ENCODE data around the gene SBF1. TPM values are rescaled to one million over a fixed set of nuclear protein-coding genes. Genes with fewer than 3 reads are reported as not detected.
A peak's percentile ranks its signal among the peaks of the same experiment; 100 is the strongest.
"Not testable (repeated sequence)": the region's sequence is repeated elsewhere in the genome, so short reads cannot be mapped to it uniquely, and the experiment has no call there.

The SBF1 gene
- total and polyA plus RNA-seq, 9 donors, result 1.9 to 86.0 (median 58.7) TPM

- WGBS, 3 donors, result 87 to 91% (median 91%) methylated on average over 37 of the region's 37 CpGs
- intact Hi-C loops (cut with DNase I), result no loop called here
- Histone ChIP-seq H3K27ac (no peak overlapping the region), H3K9me3 (no peaks in the 10 kb centered on the region), H3K4me3 (no peak overlapping the region), H3K36me3 (no peaks in the 10 kb centered on the region), H3K27me3 (no peaks in the 10 kb centered on the region), H3K4me1 (ENCODE audit: insufficient read depth) (no peaks in the 10 kb centered on the region)
- peak in 1 of 5 donors; percentile 18 for DNase-seq
- TF ChIP-seq POLR2A (IDR thresholded peaks at IDR 0.05) (no peak), EP300 (IDR thresholded peaks at IDR 0.05) (no peak), CTCF (IDR thresholded peaks at IDR 0.05) (no peak)
These were observed 38.6 kb downstream of the SBF1 start for GRCh38 chr22:50436015-50436830.

- H3K4me1 ChIP-seq (ENCODE audit: insufficient read depth), result no peaks in the 10 kb centered on the region
- H3K27ac ChIP-seq, result no peak overlapping the region
- peak in 1 of 5 donors; percentile 14 for DNase-seq
- intact Hi-C loops (cut with DNase I), result no loop called here
- no peak overlapping the region for H3K4me3 ChIP-seq
- no peaks in the 10 kb centered on the region for H3K9me3 ChIP-seq
- no peak for TF ChIP-seq POLR2A (IDR thresholded peaks at IDR 0.05)
- TF ChIP-seq CTCF (IDR thresholded peaks at IDR 0.05), result no peak
- TF ChIP-seq EP300 (IDR thresholded peaks at IDR 0.05), result no peak
- WGBS, 3 donors, result 85 to 88% (median 87%) methylated on average over 20 of the region's 20 CpGs
- no peaks in the 10 kb centered on the region for H3K36me3 ChIP-seq
- H3K27me3 ChIP-seq, result no peaks in the 10 kb centered on the region
These were observed 39.4 kb downstream of the SBF1 start for GRCh38 chr22:50435291-50436014.

DNA sequence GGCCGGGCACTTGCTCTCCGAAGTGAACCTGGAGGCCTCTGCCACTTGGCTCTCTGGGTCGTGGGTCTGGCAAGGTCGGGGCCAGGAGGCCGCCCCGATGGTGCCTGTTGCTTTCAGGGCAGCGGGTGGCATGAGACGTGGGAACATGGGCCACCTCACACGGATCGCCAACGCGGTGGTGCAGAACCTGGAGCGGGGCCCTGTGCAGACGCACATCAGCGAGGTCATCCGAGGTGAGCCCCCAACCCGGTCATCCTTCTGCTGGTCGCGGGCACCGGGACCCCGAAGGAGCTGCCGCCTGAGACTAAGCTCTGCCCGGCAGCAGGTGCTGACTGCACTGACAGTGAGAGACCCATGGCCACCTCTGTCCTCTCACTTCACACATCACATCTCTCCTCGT, 40.0 kb downstream of the SBF1 start:
- WGBS, 3 donors, result 85 to 88% (median 86%) methylated on average over 24 of the region's 24 CpGs

GRCh38 chr22:50432877-50433510, 41.8 kb downstream of the SBF1 start:
- DNase-seq, result peak in 1 of 5 donors; percentile 20
- H3K4me1 ChIP-seq (ENCODE audit: insufficient read depth); H3K27me3 ChIP-seq; H3K9me3 ChIP-seq; H3K4me3 ChIP-seq; H3K27ac ChIP-seq; H3K36me3 ChIP-seq; intact Hi-C loops (cut with DNase I): not testable (repeated sequence)
- WGBS, 3 donors, result 91 to 95% (median 92%) methylated on average over 8 to 20 of the region's 24 CpGs

More for the DNA sequence above, 40.0 kb downstream of the SBF1 start:
- no peak for TF ChIP-seq EP300 (IDR thresholded peaks at IDR 0.05)
- TF ChIP-seq CTCF (IDR thresholded peaks at IDR 0.05), result no peak
- TF ChIP-seq POLR2A (IDR thresholded peaks at IDR 0.05), result no peak
- H3K9me3 ChIP-seq, result no peaks in the 10 kb centered on the region
- H3K27me3 ChIP-seq, result no peaks in the 10 kb centered on the region
- no peaks in the 10 kb centered on the region for H3K36me3 ChIP-seq
- no peak overlapping the region for H3K4me3 ChIP-seq
- H3K27ac ChIP-seq, result no peak overlapping the region
- DNase-seq, result peak in 1 of 5 donors; percentile 29
- intact Hi-C loops (cut with DNase I), result no loop called here
- H3K4me1 ChIP-seq (ENCODE audit: insufficient read depth), result no peaks in the 10 kb centered on the region

Data from ovary (tissue), 9 donors.